T-helper 2 cell treated with Interferon-gamma antibody and Interleukin-4, amounts not matched to agents 100 ng/mL and 5 ng/mL, for 36 hours (primary cell): Measurements from ENCODE around the gene RIMBP2. TPM values are rescaled to one million over a fixed set of nuclear protein-coding genes. Genes with fewer than 3 reads are reported as not detected.
"Not testable (repeated sequence)": the region's sequence is repeated elsewhere in the genome, so short reads cannot be mapped to it uniquely, and the experiment has no call there.

ENCODE experiments used
- intact Hi-C: fragments of 100-400 bp; cut with micrococcal nuclease; formaldehyde crosslinking; loops from one replicate; pipeline ENCODE4 v1.15.1; 2023
- total RNA-seq: library from RNA; stranded (reverse); gene quantifications from 2 replicates; pipeline ENCODE4 v1.2.3, GENCODE V29; 2022

Gene RIMBP2
- total RNA-seq, 1 donor from 2014 or later: not detected

DNA sequence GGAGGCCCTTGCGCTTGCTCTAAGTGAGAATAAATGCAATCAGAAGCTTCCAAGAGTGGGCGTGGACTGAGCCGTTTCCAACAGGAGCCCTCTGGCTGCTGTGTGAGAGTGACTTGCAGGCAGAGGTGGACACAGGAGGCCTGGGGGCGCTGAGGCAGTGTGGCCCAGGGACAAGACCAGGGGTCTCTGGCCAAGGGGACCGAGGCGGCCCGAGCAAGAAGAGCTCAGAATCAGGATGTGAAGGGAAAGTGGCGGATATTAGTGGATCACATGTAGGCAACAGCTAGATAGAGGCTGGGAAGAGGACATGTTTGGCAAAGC is 8.6 kb downstream of the RIMBP2 start:
- intact Hi-C loops: no loop called here

DNA sequence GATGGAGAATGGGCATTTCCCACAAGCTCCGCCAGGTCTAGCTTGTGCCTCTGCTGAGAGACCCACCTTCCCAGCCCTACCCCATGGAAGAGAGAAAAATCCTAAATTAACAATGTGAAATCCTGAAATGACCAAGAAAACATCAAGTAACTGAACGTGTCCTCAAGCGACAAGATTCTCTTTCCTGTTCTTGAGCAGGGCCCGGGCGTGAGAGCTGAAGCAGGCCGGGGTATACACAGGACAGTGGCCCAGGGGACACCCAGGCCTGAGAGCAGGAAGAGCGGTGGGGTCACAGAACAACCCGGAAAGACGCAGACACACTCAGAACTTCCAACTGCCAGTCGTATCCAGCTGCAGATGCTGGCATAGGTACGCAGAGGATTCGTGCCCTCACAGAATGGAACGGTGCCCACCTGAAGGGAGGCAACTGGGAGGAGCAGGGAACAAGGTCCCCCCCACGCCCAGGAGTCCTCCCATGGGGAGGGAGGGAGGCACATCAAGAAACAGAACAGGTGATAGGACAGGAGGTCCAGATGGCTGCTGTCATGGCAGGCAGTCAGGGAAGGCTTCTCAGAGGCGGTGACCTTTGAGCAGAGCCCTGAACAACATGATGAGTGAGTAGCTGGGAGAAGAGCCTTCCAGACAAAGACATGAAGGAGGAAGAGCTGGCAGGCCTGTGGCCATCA is 9.1 kb downstream of the RIMBP2 start:
- intact Hi-C loops: no loop called here

DNA sequence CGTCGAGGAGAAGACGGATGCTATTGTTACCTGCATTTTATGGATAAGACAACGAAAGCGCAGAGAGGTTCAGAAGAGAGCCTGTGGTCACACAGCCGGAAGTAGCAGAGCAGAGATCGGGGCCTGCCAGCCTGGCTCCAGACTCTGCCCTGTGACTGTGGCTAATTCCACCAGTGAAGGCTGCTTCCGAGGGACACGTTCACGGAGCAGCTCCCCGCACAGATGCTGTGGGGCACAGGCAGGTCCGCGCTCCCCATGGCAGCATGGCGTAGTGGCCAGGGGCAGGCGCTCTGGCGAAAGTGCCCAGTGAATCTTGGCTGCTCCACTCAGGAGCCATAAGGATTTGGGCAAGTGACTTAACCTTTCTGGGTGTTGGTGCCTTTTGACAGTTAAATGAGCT is 9.8 kb downstream of the RIMBP2 start:
- intact Hi-C loops: no loop called here

DNA sequence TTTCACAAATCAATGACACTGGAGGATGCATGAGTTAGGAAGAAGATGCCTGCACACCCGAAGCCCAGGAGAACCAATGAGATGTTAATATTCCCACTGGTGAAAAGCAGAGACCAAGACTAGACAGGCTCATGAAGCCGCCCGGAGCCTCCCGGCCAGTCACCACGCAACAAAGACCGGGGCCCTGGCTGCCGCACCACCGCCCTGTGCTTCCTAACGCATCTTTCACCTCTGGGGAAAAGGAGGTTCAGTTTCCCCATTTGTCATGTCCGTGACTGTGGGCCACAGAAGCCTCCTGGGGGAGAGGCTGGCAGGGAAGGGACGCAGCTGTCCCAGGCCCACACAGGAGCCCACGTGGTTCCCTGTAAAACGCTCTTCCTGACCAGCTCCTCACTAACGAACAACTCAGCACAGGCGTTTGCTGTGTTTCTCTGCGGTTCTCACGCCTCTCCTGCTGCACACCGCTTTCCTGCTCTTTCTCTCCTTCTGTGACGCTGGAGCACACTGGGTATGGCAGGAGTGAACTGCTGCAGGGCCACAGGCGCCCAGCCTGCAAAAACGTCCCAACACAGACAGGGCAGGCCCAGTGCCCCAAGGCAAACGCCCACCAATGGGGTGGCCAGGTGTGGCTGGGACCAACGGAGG is 10.8 kb downstream of the RIMBP2 start:
- intact Hi-C loops: no loop called here

DNA sequence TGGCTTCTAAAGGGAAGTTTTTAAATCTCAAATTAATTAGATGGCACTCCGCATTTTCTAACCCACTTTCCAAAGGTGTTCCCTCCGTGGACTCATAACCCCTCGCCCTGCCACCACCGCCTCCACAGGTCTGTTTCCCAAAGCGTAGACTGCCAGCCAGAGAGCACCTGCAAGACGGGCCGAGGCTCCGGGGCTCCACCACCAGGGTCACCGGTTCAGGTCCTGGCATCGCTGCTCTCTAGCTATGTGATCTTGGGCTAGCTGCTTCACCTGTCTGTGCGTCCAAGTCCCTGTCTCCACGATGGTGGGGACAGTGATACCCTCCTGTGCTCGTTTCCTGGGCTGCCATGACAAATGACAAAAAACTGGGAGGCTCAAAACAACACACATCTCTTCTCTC is 11.5 kb downstream of the RIMBP2 start:
- intact Hi-C loops: no loop called here

DNA sequence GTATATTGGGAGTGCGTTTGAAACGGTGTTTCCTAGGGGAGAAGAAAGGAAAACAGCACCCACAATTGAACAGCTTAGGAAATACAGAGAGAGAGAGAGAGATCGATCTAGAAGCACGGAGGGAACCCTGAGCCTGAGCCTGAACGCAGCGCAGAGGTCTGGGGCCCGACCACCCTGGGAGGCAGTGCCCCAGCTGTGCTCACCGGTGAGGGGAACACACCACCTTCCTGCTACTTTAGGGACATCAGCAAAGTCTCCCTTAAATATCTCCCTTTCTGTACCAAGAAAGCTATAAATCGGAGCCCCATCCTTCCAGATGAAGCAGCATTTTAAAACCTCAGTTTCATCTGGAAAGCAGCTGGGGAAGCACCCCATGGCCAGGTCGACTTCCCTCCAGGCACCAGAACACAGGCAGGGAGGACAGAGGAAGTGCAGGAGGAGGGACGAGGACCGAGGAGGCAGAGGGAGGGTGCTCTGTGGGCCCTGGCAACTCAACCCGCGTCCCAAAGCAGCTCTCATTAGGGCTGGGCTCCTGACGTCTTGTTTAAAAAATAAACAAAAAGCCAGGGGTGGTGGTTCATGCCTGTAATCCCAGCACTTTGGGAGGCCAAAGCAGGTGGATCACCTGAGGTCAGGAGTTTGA is 12.2 kb downstream of the RIMBP2 start:
- intact Hi-C loops: no loop called here

DNA sequence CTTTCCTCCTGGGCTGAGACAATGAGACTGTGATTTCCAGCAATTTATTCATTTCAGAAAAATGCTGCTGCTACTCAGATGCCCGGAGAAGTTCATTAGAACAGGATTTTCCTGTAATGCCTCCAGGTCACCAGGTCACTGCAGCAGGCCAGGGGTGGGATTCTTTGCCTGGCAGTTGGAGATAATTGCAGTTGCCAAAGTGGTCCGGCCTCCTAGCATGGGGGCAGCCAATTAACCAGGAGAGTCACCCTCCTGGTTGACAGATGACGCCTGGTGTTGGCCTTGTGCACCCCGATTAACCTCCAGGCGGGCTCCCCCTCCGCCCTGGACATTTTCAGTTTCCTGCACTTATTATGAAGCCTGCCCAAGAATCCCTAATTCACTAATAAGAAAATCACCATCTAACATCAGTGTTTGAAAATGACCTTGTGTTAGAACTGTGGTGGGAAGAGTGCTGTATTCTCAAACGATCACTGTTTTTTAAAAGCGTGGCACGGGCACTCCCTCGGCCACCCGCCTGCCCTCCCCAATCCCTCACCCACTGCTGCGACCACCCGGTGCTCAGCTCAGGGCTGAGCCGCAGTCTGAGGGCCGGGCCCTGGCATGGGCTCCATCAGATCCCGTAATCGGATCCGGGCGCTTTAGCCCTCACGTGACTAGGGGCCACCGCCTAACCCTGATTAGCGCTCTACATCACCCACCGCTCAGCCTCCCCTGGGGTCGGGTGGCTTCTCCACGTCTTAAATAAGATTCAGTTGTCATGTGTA is 12.9 kb downstream of the RIMBP2 start:
- intact Hi-C loops: no loop called here

DNA sequence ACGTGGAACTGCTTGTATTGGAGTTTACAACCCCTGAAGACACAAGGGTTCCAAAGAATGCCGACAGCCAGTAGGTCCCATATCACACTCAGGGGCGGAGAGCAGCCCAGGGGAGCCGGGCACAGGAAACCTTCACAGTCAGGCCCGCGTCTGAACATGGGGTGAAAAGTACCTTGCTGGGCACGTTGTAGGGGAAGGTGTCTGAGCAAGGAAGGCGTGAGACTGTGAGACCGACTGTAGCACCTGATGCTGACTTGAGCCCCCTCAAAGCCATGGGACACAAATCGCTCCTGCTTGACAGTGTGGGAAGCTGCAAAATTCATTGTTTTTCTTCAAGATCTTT is 14.7 kb downstream of the RIMBP2 start:
- intact Hi-C loops: no loop called here

DNA sequence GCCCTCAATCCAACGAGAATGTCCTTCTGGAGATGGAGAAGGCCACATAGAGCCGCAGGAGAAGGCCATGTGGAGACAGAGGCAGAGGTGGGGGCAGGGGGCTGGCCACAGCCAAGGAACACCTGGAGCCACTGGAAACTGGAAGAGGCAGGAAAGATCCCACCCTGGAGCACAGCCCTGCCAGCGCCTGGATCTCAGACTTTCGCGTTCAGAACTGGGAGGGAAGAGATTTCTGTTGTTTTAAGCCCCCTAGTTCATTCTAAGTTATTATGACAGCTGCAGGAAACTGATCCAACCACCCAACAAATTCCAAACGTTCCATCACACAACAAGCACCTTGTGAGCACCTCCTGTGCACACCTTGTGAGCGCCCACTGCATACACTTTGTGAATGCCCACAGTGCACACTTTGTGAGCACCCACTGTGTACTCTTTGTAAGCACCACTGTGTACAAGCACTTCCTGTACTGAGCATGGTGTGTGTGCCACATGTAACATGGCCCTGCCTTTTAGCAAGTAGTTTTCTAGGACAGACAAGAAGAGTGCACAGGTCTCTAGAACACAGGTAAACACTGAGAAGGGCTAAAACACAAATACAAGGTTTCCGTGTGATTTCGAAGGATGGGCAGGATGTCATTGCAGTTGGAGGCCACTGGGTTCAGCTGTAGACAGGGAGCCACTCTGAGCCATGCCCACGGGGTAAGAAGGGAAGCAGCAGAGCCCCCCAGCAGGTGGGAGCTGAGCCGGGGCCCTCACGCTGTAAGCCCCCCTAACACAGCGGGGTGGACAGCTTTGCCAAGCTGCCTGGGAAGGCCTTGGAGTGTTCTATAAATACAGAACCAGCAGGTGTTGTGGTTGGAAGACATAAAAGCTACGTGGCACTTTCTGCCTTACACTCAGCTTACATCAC is 15.4 kb downstream of the RIMBP2 start:
- intact Hi-C loops: no loop called here

DNA sequence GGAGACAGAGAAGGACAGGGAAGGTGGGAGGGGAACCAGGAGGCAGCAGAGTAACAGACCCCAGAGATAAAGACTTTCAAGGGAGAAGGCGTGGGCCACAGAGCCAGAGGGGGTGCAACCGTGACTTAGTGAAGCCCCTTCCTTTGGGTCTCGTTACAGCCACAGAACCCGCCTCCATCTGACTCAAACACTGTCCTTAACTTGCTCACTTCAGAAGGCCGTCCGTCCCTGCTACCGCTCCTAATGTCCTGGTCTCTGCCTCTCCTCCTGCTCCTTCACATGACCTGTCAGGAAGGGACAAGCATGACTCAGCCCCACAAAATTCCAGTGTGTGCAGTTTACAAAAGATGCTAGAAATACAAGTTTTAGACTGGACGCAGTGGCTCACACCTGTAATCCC is 18.0 kb downstream of the RIMBP2 start:
- intact Hi-C loops: no loop called here

DNA sequence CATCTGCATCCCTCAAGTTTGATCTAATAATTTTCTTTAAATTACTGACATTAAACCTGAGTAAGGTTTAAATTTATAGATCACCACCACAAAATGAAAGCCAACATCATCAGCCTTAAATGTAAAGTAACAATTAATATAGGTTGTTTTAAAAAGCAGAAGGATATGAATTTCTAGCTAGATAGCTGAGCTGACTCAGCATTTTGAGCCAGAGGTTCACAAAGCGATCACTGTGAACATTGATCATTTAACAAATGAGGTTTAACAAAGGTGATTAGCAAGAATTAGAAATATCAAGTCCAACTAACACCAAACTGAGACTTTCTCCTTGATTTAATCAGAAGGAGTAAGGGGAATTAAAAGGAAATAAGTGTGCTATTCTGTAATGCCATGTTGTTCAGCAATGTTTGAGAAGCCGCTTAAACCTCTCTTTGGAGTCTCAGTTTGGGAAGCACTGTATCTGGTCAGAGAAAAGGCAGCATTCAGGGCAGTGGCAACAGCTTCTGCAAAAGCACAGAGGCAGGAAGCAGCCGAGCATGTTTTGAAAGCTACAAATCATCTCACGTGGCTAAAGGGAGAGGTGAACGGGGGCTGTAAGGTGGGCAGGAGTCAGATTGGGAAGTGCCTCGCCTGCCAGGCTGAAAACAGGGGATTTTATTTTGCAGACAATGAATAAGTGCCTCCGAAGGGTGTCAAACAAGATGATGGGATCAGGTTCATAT is 19.6 kb downstream of the RIMBP2 start:
- intact Hi-C loops: no loop called here

DNA sequence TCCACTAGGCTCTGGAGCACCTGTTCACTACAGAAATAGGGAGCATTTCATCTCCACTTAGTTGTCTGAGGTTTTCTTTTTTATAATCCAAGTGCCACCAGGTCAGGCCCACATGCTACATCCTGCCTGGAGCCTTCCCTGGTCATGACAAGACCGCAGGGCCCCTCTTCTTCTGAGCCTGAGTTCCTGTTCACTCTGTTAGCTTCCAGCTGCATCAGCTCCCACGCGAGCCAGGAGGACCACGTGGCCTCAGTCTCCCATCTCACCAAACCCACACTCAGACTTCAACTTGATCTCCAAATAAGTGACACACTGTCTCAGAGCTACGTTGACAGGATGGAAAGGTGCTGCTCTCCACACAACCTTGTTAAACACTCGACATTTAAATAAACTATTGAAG is 21.0 kb downstream of the RIMBP2 start:
- intact Hi-C loops: no loop called here

DNA sequence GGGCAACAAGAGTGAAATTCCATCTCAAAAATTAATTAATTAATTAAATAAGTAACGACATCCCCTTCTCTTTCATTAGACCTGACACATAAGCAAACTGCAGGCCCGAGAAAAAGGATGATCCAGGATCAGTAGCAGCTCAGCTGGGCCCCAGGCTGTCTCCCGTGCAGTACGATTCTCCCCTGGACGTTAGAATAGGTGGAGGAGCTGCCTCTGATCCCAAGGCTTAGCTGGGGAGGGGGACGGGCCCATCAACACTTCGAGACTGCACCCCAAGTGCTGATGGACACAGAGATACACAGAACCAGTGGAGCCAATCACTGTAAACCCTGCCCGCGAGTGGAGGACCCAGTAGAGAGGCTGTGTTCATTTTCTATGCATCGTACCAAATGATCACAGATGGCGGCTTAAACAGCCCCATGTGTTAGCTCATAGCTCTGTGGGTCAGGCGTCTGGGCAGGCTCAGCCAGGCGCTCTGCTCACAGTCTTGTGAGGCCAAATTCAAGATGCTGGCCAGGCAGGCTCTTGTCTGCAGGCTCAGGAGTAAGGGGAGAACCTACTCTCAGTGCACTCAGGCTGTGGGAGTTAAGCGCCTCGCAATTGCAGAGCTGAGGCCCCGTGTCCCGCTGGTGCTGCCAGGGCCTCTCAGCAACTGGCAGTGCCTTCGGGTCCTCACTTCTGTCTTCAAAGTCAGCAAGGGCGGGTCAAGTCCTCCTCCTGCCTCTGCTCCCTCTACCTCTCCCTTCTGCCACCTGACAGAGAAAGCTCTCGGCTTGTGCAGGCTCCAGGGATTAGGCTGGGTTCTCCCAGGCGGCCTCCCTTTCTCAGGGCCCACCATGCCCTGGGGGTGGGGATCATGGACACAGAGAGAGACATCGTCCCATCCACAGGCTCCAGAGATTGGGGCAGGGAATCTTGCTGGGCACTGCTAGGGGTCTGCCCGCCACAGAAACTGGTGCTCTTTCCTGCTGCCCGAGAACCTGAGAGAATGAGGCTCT is 26.4 kb downstream of the RIMBP2 start:
- intact Hi-C loops: no loop called here

DNA sequence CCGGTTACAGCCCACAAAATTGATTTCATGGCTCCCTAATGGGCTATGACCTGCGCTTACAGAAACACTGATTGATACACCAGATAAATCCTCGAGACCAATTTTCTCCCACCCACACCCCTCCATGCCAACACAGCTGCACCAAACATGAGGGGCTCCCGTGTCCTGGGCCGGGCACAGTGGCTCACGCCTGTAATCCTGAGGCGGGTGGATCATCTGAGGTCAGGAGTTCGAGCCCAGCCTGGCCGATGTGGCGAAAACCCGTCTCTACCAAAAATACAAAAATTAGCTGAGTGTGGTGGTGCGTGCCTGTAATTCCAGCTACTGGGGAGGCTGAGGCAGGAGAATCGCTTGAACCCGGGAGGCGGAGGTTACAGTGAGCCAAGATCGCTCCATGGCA is 27.1 kb downstream of the RIMBP2 start:
- intact Hi-C loops: not testable (repeated sequence)

DNA sequence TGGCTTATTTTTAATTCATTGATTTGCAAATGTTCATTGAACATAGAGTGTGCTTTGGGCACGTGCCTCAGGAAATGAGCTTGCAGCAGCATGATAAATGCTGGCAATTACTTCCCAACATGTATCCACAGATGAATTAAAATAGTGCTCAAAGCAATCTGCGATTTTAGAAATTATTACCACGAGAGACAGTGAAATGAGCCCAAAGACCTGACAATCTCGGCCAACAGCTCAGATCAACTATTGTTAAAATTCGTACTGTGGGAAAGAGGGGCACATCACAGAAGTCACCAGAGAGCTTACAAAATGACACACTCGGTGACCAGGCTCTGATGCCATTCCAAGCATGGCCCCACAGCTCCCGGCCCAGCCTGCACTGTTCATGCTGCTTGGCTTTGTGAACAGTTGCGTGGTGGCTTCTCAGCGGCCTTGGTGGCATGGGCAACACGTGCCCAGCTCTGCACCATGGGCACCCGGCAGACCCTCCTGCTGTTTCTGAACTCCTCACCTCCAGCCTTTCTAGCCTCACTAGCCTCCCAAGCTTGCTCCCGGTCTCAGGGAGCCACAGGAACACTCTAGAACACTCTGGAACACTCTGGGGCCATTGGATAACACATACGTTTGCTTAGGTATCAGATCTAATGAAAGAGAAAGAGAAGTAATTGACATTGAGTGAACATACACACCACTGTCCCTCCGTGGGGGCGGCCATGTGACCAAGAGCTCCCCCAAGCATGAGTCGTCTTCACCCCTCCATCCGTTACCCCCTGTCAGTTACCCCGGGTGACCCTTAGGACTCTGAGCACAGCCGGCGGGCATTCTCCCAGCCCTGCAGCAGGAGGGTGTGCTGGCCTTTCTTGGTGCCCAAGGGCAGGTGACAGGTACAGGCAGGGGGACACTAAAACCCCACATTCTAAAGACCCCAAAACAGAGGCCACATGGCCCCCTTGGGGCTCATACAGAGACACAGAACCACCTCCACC is 28.0 kb downstream of the RIMBP2 start:
- intact Hi-C loops: no loop called here

DNA sequence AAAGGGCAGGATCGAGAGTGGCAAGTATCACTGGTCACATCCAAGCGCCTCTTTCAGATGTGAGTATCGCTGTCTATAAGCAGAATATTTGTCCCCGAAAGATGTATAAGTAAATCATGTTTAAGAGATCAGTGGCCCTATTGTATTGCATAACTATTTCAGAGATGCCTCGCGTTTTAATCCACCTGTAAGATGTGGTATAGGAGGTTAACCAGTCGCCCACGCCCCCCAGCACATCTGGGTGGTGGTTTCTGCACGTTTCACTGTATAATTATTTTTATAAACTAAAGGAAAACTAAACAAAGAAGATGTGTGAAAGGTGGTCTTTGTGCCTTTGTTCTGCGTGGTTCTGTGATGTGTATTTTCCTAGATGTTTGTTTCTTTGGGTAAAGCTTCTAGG is 28.9 kb downstream of the RIMBP2 start:
- intact Hi-C loops: no loop called here

DNA sequence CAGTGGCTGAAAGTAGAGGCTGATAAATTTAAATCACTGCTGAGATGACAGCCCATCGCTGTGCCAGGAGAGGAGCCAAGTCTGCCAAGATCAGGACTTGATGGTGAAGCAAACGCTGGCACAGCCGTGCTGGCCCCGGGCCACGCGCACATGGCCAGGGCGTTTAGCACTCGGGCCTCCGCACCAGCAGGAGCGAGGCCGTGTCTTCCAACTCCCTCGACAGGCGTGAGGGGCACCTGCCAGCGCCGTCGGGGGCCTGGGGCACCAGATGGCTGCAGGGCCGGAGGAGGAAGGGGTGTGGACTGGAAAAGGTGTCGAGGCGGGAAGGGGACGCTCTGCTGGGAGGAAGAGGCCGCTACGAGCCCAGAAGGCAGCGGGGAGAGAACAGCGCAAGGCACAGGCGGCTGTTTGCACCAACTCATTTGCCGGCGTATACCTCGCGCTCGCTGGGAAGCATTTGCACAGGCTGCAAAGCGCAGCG is 29.5 kb downstream of the RIMBP2 start:
- intact Hi-C loops: no loop called here

DNA sequence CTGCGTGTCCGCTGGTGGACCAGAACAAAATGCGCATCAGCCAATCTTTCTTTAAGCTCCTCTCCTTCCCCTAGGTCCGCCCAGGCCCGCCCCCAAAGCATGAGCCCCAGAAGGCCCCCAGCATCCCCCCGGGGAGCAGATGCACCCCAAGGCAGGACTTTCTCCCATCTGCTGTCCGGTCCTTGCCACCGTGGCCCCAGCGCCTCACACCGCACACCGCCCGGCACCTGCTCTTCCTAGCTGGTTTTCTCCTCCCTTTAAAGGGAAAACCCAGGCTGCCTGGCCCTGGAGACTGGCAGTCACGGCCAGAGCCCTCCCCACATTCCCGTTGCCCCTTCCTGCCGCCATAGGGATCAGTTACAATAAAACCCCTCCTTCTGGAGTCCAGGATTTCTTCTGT is 30.2 kb downstream of the RIMBP2 start:
- intact Hi-C loops: no loop called here
